Astrocyte of the cerebellum (primary cell): ENCODE data around the gene FOLR3.

Experiments used
- DNase-seq: peaks from one replicate; pipeline ENCODE4 v3.0.0-alpha.2; 2011; ENCODE audit warnings: low read depth
- H3K4me3 ChIP-seq: 2 replicates; pipeline ENCODE4 v1.5.1; 2011; ENCODE audit warnings: mild to moderate bottlenecking, low read depth, low read length, moderate library complexity
- CTCF ChIP-seq: IDR thresholded peaks from 2 replicates; pipeline ENCODE4 v1.5.1; 2012; ENCODE audit warnings: low read length, low read depth, moderate library complexity, mild to moderate bottlenecking; ENCODE audit errors: missing control alignments
- in situ Hi-C: cut with HindIII; loops from 2 replicates; pipeline ENCODE4 v1.10.0; 2017; ENCODE audit warnings: low sequenced_read_pairs

FOLR3 gene

GRCh38 chr11:72188267-72188666, 52.7 kb downstream of the FOLR3 start:
- no peak overlapping the region for H3K4me3 ChIP-seq
- in situ Hi-C loops = no loop called here
- DNase-seq = no peak
- no peak for TF ChIP-seq CTCF
